ENCODE measurements around the gene LIN7B.

The LIN7B gene

GRCh38 chr19:49167857-49168409, 53.8 kb downstream of the LIN7B start:
- TF ChIP-seq EP300 (IDR thresholded peaks at IDR 0.05; ENCODE audit: borderline replicate concordance) (no peak), MAX (IDR thresholded peaks at IDR 0.05) (no peak), YY1 (IDR thresholded peaks at IDR 0.05; ENCODE audit: low read depth) (no peak), TAF1 (IDR thresholded peaks at IDR 0.05; ENCODE audit: low read depth) (no peak), ZBTB7A (IDR thresholded peaks at IDR 0.05; ENCODE audit: low read depth) (no peak), CEBPB (IDR thresholded peaks at IDR 0.05) (no peak), USF1 (IDR thresholded peaks at IDR 0.05) (no peak)
